HepG2 (cell line): ENCODE measurements around the gene DMRT1.

ENCODE experiments used
- CEBPB ChIP-seq: IDR thresholded peaks from 2 replicates; pipeline ENCODE4 v1.6.1; 2011; ENCODE audit warnings: low read depth, low read length, improper control_type of control experiment, borderline replicate concordance
- TBP ChIP-seq: sonication (generic); formaldehyde crosslinking; IDR thresholded peaks from 2 replicates; pipeline ENCODE4 v1.5.0; 2020; ENCODE audit warnings: missing genetic modification reagents

GRCh38 chr9:942805-943580 lies 101.5 kb downstream of the DMRT1 start:
- TF ChIP-seq TBP (CRISPR knock-in tag) (no peak), CEBPB (no peak)
